NOMO-1 treated with dmso at 0.1 percent for 144 hours (cell line): ENCODE results near the gene TAF1C.
"Not testable (repeated sequence)": the region's sequence is repeated elsewhere in the genome, so short reads cannot be mapped to it uniquely, and the experiment has no call there.

Experiments
- DNase-seq: peaks from one replicate; lab custom pipeline; 2025; ENCODE audit not compliant: unreplicated experiment; lab: John Stamatoyannopoulos, UW

The TAF1C gene, protein sequence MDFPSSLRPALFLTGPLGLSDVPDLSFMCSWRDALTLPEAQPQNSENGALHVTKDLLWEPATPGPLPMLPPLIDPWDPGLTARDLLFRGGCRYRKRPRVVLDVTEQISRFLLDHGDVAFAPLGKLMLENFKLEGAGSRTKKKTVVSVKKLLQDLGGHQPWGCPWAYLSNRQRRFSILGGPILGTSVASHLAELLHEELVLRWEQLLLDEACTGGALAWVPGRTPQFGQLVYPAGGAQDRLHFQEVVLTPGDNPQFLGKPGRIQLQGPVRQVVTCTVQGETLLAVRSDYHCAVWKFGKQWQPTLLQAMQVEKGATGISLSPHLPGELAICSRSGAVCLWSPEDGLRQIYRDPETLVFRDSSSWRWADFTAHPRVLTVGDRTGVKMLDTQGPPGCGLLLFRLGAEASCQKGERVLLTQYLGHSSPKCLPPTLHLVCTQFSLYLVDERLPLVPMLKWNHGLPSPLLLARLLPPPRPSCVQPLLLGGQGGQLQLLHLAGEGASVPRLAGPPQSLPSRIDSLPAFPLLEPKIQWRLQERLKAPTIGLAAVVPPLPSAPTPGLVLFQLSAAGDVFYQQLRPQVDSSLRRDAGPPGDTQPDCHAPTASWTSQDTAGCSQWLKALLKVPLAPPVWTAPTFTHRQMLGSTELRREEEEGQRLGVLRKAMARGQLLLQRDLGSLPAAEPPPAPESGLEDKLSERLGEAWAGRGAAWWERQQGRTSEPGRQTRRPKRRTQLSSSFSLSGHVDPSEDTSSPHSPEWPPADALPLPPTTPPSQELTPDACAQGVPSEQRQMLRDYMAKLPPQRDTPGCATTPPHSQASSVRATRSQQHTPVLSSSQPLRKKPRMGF

GRCh38 chr16:84186685-84187437, at the start of gene TAF1C:
Gene TAF1C (minus strand): TSS chr16:84187057. CDS start chr16:84184988, 2,069 bp downstream.
- DNase-seq = peak; percentile 81

DNA sequence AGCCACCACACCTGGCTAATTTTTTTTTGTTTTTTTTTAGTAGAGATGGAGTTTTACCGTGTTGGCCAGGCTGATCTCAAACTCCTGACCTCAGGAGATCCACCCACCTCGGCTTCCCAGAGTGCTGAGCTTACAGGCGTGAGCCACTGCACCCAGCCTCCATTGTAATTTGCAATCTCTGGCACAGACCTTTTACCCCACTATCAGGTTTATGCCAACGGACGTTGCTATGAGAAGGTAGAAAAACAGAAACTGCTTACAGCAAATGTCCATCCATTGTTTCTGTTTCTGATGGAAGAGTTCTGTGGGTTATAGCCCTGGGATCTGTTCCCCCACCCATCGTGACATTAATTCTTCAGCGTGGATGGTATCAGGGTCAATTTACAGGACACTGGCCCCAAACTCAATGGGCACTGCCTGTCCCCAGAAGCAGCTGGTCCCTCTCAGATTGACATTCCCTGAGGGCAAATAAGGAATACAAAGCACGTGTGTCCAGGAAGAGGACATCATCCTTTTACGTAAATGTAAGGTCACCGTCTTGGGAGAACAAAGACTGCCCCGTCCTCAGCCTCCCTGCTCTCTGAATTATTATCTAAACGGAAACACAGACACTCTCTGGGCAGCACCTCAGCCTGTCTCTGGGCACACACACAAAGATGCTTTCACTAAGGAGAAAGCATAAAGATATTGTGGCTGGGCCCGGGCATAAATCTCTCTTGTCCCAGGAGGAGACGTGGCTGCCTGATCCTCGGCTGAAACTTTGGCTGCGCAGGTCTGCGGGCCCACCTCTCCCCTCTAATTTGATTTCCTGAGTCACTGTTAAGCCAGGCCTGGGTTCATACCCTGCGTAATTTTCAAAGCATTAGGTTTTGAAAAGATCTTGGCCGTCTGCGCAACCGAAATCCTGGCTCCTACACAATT, 47.7 kb upstream of the TAF1C start:
- no peak for DNase-seq

DNA sequence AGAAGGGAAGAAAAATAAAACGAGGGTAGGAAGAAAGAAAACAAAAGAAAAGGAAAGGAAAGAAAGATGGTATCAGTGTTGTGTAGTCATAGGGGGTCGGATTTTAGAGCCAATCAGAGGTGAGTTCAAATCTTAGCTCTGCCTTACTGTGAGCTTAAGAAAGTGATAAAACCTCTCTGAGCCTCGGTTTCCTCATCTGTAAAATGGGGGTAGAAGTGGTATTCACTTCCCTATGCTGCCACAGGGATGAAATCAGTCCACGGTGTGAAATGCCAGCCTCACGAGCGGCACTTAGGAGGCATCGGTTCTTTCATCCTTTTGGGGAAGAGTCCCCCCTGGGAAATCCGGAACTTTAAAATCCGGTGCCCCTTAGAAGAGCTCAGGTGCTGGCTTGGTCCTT, 46.9 kb upstream of the TAF1C start:
- DNase-seq = no peak

DNA sequence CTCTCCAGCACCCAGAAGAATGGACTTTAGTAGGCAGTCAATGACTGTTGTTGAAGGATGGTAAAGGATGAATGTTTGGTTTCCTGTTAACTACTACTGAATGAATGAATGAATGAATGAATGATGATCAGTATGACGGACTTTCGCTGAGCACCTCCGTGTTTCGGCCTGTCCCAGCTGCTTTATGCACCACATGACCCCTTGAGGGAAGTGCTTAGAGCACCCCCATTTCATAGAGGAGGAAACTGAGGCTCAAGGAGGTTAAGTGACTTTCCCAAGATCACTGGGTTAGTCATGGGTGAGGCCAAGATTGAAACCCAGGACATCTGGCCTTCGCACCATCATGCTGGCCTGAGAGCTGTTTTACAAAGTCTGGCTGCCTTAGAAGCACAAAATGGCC, 46.1 kb upstream of the TAF1C start:
- DNase-seq = no peak

- DNase-seq = no peak
Measured at GRCh38 chr16:84232060-84232459, 45.2 kb upstream of the TAF1C start.

DNA sequence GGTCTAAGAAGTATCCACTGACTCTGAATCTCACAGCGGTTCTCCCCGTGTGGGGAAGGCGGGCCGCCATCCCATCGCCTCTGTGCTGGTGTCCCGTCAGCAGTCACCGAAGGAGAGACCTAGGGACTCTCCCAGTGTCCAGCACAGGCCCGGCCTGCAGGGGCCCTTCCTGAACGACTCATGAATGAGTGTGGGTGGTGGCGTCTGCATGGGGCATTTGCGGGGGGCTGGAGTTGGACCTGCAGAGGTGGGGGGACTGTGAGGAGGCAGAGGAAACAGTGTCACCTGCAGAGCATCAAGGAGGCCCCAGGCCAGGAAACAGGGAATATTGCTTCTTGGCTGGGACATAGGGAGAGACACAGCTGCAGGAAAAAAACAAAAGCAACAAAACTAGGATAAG, 42.6 kb upstream of the TAF1C start:
- DNase-seq = no peak

- no peak for DNase-seq
Measured at GRCh38 chr16:84228256-84228838, 41.5 kb upstream of the TAF1C start.

DNA sequence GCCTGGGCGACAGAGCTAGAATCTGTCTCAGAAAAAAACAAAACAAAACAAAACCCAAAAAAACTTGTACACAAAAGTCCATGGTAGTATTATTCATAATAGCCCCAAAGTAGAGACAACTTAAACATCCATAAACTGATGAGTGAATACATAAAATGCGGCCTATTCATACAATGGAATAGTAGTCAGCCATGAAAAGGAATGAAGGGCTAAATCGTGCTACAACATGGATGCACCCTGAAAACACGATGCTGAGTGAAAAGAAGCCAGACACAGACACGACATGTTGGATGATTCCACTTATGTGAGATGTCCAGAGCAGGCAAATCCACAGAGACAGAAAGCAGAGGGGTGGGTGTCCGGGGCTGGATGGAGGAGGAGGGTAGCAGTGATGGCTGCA, 40.7 kb upstream of the TAF1C start:
- DNase-seq = no peak

DNA sequence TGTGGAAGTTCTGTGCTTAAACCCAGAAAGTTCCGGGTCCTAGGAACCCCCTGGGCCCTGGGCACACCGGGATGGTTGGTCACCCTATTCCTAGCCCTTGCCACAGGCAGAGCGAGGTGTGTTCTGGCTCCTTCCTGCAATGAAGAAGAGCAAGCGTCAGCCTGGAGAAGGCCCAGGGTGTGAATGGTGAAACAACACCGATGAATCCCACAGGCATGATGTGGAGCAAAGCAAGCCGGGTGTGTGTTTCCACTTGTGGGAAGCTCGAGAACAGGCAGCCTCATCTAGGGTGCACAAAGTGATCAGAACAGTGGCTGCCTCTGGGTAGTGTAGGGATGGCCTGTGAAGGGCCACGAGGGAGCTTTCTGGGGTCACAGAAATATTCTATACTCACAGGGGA, 39.2 kb upstream of the TAF1C start:
- DNase-seq = no peak

- no peak for DNase-seq
Measured at GRCh38 chr16:84225571-84225970, 38.7 kb upstream of the TAF1C start.

GRCh38 chr16:84225126-84225525, 38.3 kb upstream of the TAF1C start:
- DNase-seq = no peak

DNA sequence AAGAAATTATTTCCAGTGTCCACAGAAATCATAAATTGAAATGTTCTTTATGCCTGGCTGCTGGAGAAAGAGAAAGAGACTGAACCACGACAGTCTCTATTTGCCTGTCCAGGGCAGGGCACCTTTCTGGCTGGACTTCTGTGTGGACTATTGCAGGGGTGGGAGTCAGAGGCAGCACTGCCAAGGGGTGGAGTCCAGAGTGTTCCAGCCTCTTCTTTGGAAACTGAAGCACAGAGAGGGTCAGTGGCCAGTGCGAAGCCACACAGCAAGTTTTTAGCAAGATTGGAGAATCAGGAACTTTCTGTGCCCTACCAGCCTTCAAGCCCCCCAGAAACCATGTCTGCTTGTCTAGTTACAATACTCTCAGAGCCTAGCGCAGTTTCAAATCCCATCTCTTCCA, 37.7 kb upstream of the TAF1C start:
- DNase-seq = no peak

DNA sequence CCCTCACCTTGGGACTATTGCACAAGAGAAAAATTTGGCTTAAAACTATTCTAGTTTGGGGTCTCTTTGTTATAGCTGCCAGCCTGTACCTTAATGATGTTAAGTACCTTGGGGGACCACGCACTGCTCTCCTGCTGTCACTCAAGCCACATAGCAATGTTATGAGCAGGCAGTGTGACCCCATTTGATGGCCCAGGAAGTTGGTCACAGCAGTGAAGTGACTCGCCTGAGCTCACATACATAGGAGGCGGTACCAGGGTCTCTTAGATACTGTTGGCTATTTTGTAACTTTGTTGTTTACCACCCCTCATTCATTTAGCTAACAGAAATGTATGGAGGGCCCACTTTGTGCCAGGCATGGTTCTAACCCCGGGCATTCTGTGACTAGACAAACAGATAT, 36.6 kb upstream of the TAF1C start:
- no peak for DNase-seq

- DNase-seq = no peak
Measured at GRCh38 chr16:84220851-84221250, 34.0 kb upstream of the TAF1C start.

DNA sequence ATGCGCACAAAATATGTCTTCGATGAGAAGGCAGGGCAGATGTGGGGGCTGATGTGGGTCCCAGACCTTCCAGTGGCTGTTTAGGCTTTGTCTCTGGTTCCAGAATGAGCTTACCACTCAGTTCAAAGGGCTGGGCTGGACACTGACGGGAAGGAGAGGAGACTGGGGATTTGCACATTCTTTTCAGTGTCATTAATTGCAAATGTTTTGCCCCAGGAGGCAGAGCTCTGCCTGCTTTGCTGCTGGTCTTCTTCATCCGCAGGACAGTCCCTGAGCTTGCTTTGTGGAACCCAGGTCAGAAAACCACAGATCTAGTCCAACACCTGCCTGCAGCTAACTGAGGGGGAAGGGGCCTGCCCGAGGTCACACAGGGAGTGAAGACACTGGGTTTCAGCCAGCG, 32.1 kb upstream of the TAF1C start:
- no peak for DNase-seq

DNA sequence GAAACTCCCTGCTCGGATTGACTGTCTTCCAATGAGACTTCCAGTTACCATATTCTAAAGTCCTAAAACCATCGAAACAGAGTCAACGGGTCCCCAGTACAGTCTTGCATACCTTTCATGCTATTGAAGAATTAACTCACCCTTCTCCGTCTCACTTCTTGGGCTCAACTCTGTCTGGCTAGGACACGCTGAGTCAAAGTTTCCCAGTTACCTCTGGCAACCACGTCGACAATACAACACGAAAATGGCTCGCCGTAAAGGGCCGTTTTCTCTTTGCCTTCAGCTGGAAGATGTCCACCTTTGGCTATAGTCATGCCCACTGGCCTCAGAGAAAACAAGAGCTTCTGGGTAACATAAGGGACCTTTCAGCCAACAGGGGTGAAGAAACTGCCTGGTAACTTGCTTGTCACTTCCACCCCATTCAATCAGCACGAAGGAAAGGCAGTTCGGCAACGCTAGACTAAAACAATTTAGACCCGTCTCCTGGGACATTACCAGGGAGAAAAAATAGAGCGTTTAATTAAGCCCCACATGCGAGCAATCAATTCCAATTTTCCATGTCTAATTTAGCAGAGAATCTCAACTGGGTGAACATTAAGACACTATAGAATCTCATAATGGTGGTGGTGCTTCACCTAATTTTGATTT, 31.4 kb upstream of the TAF1C start:
- DNase-seq = no peak

DNA sequence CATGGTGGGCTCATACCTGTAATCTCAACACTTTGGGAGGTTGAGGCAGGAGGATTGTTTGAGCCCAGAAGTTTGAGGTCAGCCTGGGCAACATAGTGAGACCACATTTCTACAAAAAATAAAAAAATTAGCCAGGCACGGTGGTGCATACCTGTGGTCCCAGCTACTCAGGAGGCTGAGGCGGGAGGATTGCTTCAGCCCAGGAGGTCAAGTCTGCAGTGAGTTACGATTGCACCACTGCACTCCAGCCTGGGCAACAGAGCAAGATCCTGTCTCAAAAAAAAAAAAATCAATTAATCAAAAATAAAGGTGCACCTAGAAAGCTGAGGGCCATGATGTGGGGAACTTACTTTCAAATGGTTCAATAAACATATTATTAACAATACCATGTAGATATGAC, 29.3 kb upstream of the TAF1C start:
- DNase-seq = not testable (repeated sequence)

GRCh38 chr16:84215531-84215930, 28.7 kb upstream of the TAF1C start:
- DNase-seq = no peak

DNA sequence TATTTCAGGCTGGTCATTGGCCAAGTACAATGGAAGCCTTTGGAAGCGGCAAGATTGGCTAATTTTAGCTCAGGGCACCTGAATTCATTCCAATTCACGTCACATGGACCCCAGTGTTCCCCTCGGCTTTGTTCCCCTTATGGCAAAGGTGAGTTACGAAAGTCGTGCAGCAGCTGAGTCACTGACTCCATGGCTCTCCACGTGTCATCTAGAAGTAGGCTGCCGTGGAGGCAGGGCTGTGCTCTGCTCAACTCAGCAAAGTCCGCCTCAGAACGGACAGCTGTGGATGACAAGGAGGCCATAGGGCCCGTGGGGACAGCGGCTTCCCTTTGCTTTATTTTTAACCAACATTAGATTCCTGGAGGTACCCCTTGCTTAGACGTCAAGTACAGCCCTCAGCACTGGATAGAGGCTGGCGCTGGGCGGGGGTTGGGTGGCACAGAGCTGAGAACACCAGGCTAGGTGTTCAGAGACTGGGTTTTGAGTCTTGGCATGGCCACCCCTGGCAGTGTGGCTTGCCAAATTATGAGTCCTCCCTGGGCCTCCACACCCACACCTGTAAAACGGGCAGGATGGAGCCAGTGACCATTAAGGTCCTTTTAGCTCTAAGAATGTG, 27.7 kb upstream of the TAF1C start:
- no peak for DNase-seq
